Upper lobe of left lung (tissue), 6 donors: Measurements from ENCODE around the gene ZNF831. TPM values are rescaled to one million over a fixed set of nuclear protein-coding genes. Genes with fewer than 3 reads are reported as not detected.
A peak's percentile ranks its signal among the peaks of the same experiment; 100 is the strongest.

Experiments
- ATAC-seq, 2 donors: fragments of 200-7000 bp; cut with Tn5 transposase; one replicate each; pipeline ENCODE4 v1.9.1; 2022; ENCODE audit warnings: mild to moderate bottlenecking in 2 of 2, moderate library complexity in 2 of 2; ENCODE audit not compliant: low FRiP score in 2 of 2
- DNase-seq, 2 donors: peaks; one replicate each; pipeline ENCODE4 v3.0.0-alpha.2; 2019 to 2020
- H3K27ac ChIP-seq, 4 donors: fragments of 200-600 bp; sonication (generic); one replicate each; pipeline ENCODE4 v1.5.1; 2016 to 2019
- H3K27me3 ChIP-seq, 4 donors: fragments of 200-600 bp; sonication (generic); one replicate each; pipeline ENCODE4 v1.5.1; 2017 to 2019
- H3K36me3 ChIP-seq, 4 donors: fragments of 200-600 bp; sonication (generic); one replicate each; pipeline ENCODE4 v1.5.1; 2016 to 2019
- H3K4me1 ChIP-seq, 4 donors: fragments of 200-600 bp; sonication (generic); one replicate each; pipeline ENCODE4 v1.5.1; 2018 to 2019
- H3K4me3 ChIP-seq, 4 donors: fragments of 200-600 bp; sonication (generic); one replicate each; pipeline ENCODE4 v1.5.1; 2017 to 2019; ENCODE audit warnings: mild to moderate bottlenecking in 2 of 4, moderate library complexity in 1 of 4
- H3K9me3 ChIP-seq, 4 donors: fragments of 200-600 bp; sonication (generic); one replicate each; pipeline ENCODE4 v1.5.1; 2018 to 2019
- EP300 ChIP-seq, 4 donors: sonication (generic); formaldehyde crosslinking; IDR thresholded peaks; one replicate each; pipeline ENCODE4 v1.5.1; 2017; ENCODE audit warnings: antibody characterized with exemption in 4 of 4, control low read depth in 2 of 4
- POLR2A ChIP-seq, 4 donors: fragments of 450-650 bp; IDR thresholded peaks; one replicate each; pipeline ENCODE4 v1.5.1; 2016 to 2017; ENCODE audit warnings: antibody characterized with exemption in 4 of 4, mild to moderate bottlenecking in 2 of 4
- POLR2AphosphoS5 ChIP-seq, 2 donors: sonication (generic); formaldehyde crosslinking; IDR thresholded peaks; one replicate each; pipeline ENCODE4 v1.5.1; 2017; ENCODE audit warnings: antibody characterized with exemption in 2 of 2
- WGBS, 2 donors: methylation state at CpG; one replicate each; pipeline ENCODE4 v1.1.5; 2017 to 2018; 5-methylcytosine and 5-hydroxymethylcytosine counted together
- total RNA-seq, 6 donors: library from RNA; depleted of rRNA in 4 of 6; stranded (reverse); fragments of >200 nt in 4 of 6; gene quantifications; one replicate each; pipeline versions ENCODE4 v1.1.0 to v1.2.1, GENCODE V29; 2016 to 2021
- TF ChIP-seq, protein P1 (sequence below), 6 experiments: fragments of 450-650 bp in 4 of 6; fragments of 200-600 bp in 2 of 6; sonication (generic) in 2 of 6; IDR thresholded peaks; one replicate each; pipeline ENCODE4 v1.5.1; 2016 to 2019; ENCODE audit warnings: antibody characterized with exemption in 6 of 6
- donor health status: DM: no; HTN: no; CAD: no; lungs with moderate emphysema.
- donor health status: DM: no; HTN: yes; CAD: no; lungs with severe emphysema.

Gene ZNF831
- total RNA-seq, 6 donors from 2014 or later, result 0.98 to 6.2 (median 2.8) TPM

DNA sequence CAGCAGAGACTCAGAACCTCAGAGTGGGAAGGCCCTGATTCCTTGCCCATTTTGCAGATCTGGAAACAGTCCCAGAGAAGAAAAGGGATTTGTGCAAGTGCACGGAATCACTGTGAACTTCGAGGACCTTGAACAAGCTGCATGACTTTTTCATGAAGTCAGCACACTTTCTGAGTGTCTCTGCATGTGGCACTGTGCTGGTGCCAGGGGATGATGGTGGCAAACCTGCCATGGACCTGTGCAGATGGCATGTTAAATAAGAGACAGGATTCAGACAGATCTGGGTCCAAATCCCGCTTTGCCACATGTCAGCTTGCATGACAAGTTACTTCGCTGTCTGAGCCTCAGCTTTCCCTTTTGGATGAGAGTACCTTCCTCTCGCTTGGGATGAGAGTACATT, 26.8 kb downstream of the ZNF831 start:
- 79 to 87% methylated on average over 3 to 5 of the region's 5 CpGs for WGBS, 2 donors
- no peak overlapping the region for H3K4me3 ChIP-seq

DNA sequence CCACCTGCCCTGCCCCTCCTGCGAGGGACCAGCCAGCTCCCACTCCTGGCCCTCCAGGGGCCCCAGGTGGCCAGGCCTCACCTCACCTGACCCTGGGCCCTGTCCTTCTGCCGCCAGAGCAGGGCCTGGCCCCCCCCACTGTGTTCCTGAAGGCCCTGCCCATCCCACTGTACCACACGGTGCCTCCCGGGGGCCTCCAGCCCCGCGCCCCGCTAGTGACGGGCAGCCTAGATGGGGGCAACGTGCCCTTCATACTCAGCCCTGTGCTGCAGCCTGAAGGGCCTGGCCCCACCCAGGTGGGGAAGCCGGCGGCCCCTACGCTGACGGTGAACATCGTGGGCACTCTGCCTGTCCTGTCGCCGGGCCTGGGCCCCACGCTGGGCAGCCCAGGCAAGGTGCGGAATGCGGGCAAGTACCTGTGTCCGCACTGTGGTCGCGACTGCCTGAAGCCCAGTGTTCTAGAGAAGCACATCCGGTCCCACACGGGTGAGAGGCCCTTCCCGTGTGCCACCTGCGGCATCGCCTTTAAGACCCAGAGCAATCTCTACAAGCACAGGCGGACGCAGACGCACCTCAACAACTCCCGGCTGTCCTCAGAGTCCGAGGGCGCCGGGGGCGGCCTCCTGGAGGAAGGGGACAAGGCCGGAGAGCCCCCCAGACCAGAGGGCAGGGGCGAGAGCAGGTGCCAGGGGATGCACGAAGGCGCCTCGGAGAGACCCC, 27.6 kb downstream of the ZNF831 start:
- DNase-seq (peak in 1 of 2 donors; percentile 78), ATAC-seq (no peak)
- TF ChIP-seq POLR2AphosphoS5 (IDR thresholded peaks at IDR 0.05) (no peak), POLR2A (IDR thresholded peaks at IDR 0.05) (no peak), EP300 (IDR thresholded peaks at IDR 0.05) (no peak)
- TF ChIP-seq, protein P1, sequence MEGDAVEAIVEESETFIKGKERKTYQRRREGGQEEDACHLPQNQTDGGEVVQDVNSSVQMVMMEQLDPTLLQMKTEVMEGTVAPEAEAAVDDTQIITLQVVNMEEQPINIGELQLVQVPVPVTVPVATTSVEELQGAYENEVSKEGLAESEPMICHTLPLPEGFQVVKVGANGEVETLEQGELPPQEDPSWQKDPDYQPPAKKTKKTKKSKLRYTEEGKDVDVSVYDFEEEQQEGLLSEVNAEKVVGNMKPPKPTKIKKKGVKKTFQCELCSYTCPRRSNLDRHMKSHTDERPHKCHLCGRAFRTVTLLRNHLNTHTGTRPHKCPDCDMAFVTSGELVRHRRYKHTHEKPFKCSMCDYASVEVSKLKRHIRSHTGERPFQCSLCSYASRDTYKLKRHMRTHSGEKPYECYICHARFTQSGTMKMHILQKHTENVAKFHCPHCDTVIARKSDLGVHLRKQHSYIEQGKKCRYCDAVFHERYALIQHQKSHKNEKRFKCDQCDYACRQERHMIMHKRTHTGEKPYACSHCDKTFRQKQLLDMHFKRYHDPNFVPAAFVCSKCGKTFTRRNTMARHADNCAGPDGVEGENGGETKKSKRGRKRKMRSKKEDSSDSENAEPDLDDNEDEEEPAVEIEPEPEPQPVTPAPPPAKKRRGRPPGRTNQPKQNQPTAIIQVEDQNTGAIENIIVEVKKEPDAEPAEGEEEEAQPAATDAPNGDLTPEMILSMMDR (IDR thresholded peaks at IDR 0.05), result no peak
- Histone ChIP-seq H3K9me3 (no peaks in the 10 kb centered on the region), H3K27ac (no peak overlapping the region), H3K4me1 (no peaks in the 10 kb centered on the region), H3K4me3 (no peak overlapping the region), H3K36me3 (no peaks in the 10 kb centered on the region), H3K27me3 (peaks cover 0 to 7% (median 0%) of the 10 kb centered on the region in 4 donors)
- 94% methylated on average over 6 to 37 of the region's 40 CpGs for WGBS, 2 donors

More for the DNA sequence above, 26.8 kb downstream of the ZNF831 start:
- Histone ChIP-seq H3K27me3 (peaks cover 0 to 7% (median 0%) of the 10 kb centered on the region in 4 donors), H3K27ac (no peak overlapping the region), H3K4me1 (no peaks in the 10 kb centered on the region), H3K9me3 (no peaks in the 10 kb centered on the region), H3K36me3 (no peaks in the 10 kb centered on the region)
- TF ChIP-seq, protein P1 (IDR thresholded peaks at IDR 0.05), result no peak
- no peak for TF ChIP-seq EP300 (IDR thresholded peaks at IDR 0.05)
- TF ChIP-seq POLR2A (IDR thresholded peaks at IDR 0.05), result no peak
- no peak for TF ChIP-seq POLR2AphosphoS5 (IDR thresholded peaks at IDR 0.05)
- DNase-seq (no peak), ATAC-seq (no peak)

DNA sequence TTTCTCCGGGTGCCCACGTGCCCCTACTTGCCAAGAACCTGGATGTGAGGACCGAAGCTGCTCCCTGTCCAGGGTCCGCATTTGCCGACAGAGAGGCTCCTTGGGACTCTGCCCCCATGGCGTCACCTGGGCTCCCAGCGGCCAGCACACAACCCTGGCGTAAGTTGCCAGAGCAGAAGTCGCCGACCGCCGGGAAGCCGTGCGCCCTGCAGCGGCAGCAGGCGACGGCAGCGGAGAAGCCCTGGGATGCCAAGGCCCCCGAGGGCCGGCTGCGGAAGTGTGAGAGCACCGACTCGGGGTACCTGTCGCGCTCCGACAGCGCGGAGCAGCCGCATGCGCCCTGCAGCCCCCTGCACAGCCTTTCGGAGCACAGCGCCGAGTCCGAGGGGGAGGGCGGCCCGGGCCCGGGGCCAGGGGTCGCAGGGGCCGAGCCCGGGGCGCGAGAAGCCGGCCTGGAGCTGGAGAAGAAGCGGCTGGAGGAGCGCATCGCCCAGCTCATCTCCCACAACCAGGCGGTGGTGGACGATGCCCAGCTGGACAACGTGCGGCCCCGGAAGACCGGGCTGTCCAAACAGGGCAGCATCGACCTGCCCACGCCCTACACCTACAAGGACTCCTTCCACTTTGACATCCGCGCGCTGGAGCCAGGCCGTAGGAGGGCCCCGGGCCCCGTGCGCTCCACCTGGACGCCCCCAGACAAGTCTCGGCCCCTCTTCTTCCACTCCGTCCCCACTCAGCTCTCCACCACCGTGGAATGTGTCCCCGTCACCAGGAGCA, 28.3 kb downstream of the ZNF831 start:
- no peak overlapping the region for H3K4me3 ChIP-seq
- H3K27ac ChIP-seq, result no peak overlapping the region
- ATAC-seq, result no peak
- no peaks in the 10 kb centered on the region for H3K36me3 ChIP-seq
- H3K9me3 ChIP-seq, result no peaks in the 10 kb centered on the region
- 67 to 68% methylated on average over 12 to 61 of the region's 66 CpGs for WGBS, 2 donors
- H3K27me3 ChIP-seq, result peaks cover 0 to 7% (median 0%) of the 10 kb centered on the region in 4 donors
- TF ChIP-seq EP300 (IDR thresholded peaks at IDR 0.05), result no peak
- TF ChIP-seq POLR2AphosphoS5 (IDR thresholded peaks at IDR 0.05), result no peak
- TF ChIP-seq, protein P1 (IDR thresholded peaks at IDR 0.05), result no peak
- TF ChIP-seq POLR2A (IDR thresholded peaks at IDR 0.05), result no peak
- peak in 1 of 2 donors; percentile 81 for DNase-seq
- no peaks in the 10 kb centered on the region for H3K4me1 ChIP-seq

DNA sequence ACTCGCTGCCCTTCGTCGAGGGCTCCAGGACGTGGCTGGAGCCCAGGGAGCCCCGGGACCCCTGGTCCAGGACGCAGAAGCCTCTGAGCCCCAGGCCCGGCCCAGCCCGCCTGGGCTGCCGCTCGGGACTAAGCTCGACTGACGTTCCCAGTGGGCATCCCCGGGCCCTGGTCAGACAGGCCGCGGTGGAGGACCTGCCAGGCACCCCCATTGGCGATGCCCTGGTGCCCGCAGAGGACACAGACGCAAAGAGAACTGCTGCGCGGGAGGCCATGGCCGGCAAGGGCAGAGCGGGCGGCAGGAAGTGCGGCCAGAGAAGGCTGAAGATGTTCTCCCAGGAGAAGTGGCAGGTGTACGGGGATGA, 28.9 kb downstream of the ZNF831 start:
- TF ChIP-seq POLR2A (IDR thresholded peaks at IDR 0.05), result no peak
- no peak for TF ChIP-seq EP300 (IDR thresholded peaks at IDR 0.05)
- no peak for TF ChIP-seq POLR2AphosphoS5 (IDR thresholded peaks at IDR 0.05)
- TF ChIP-seq, protein P1 (IDR thresholded peaks at IDR 0.05), result no peak
- ATAC-seq (no peak), DNase-seq (peak in 1 of 2 donors; percentile 80)
- Histone ChIP-seq H3K4me3 (no peak overlapping the region), H3K27ac (no peak overlapping the region), H3K9me3 (no peaks in the 10 kb centered on the region), H3K36me3 (no peaks in the 10 kb centered on the region), H3K4me1 (no peaks in the 10 kb centered on the region), H3K27me3 (peaks cover 0 to 7% (median 0%) of the 10 kb centered on the region in 4 donors)
- 92 to 93% methylated on average over 17 to 25 of the region's 25 CpGs for WGBS, 2 donors
